Stimulated activated CD4-positive, alpha-beta T cell treated with anti-CD3 and anti-CD28 coated beads, Interleukin-15, amount 100 ng/mL, for 24 hours (primary cell): ENCODE results near the gene CLEC4F.
A peak's percentile ranks its signal among the peaks of the same experiment; 100 is the strongest.
"Not testable (repeated sequence)": the region's sequence is repeated elsewhere in the genome, so short reads cannot be mapped to it uniquely, and the experiment has no call there.

Experiments
- DNase-seq: peaks from one replicate; pipeline ENCODE4 v3.0.0-alpha.2; 2020

The CLEC4F gene

GRCh38 chr2:70823249-70823648 lies 2.9 kb upstream of the CLEC4F start:
- no peak for DNase-seq

- no peak for DNase-seq
Measured at GRCh38 chr2:70822843-70823242, 2.4 kb upstream of the CLEC4F start.

GRCh38 chr2:70817284-70817954 lies 3.0 kb downstream of the CLEC4F start:
- DNase-seq = no peak

GRCh38 chr2:70816726-70817125 lies 3.7 kb downstream of the CLEC4F start:
- no peak for DNase-seq

GRCh38 chr2:70808983-70809958 lies 11.1 kb downstream of the CLEC4F start:
- DNase-seq = no peak

- no peak for DNase-seq
Measured at GRCh38 chr2:70807828-70808118, 12.6 kb downstream of the CLEC4F start.

- DNase-seq = no peak
Measured at GRCh38 chr2:70807102-70807827, 13.1 kb downstream of the CLEC4F start.

GRCh38 chr2:70806620-70807019 lies 13.8 kb downstream of the CLEC4F start:
- DNase-seq = no peak

GRCh38 chr2:70806013-70806412 lies 14.4 kb downstream of the CLEC4F start:
- DNase-seq = no peak

- DNase-seq = no peak
Measured at GRCh38 chr2:70801607-70802263, 18.7 kb downstream of the CLEC4F start.

- DNase-seq = no peak
Measured at GRCh38 chr2:70799706-70800105, 20.7 kb downstream of the CLEC4F start.

GRCh38 chr2:70797996-70798395 lies 22.4 kb downstream of the CLEC4F start:
- DNase-seq = not testable (repeated sequence)

GRCh38 chr2:70797506-70797905 lies 22.9 kb downstream of the CLEC4F start:
- no peak for DNase-seq

GRCh38 chr2:70796262-70796661 lies 24.1 kb downstream of the CLEC4F start:
- no peak for DNase-seq

- DNase-seq = no peak
Measured at GRCh38 chr2:70795164-70795995, 25.0 kb downstream of the CLEC4F start.

- no peak for DNase-seq
Measured at GRCh38 chr2:70793450-70793849, 26.9 kb downstream of the CLEC4F start.

GRCh38 chr2:70790136-70790828 lies 30.1 kb downstream of the CLEC4F start, which contains the start of gene FIGLA:
FIGLA (minus strand) TSS chr2:70790643; CDS start chr2:70790638, 5 bp downstream.
- DNase-seq = no peak

GRCh38 chr2:70789304-70790135 lies 30.9 kb downstream of the CLEC4F start:
- peak; percentile 84 for DNase-seq

- DNase-seq = peak; percentile 53
Measured at GRCh38 chr2:70785137-70785911, 35.1 kb downstream of the CLEC4F start.

GRCh38 chr2:70784320-70784719 lies 36.1 kb downstream of the CLEC4F start:
- no peak for DNase-seq
